K562 (cell line): ENCODE data around the gene ELMO1. TPM values are rescaled to one million over a fixed set of nuclear protein-coding genes. Genes with fewer than 3 reads are reported as not detected.

Experiments used
- ATAC-seq: fragments of 200-7000 bp; cut with Tn5 transposase; 3 replicates; pipeline ENCODE4 v1.9.1; 2020; ENCODE audit warnings: moderate library complexity
- BruUV-seq: library from RNA; stranded (reverse); fragments of 400-500 nt; replicated peaks from 2 replicates; lab custom pipeline; 2021; lab: Mats Ljungman, UMichigan
- CTCF ChIA-PET: fragments of 300-600 bp; formaldehyde crosslinking; extraction: SDS; loops from one replicate; lab custom pipeline; 2021; ENCODE audit warnings: low intra/inter-chr PET ratio; lab: Yijun Ruan, JAX
- POLR2A ChIA-PET: fragments of 300-600, 350-650 bp; sonication (Branson Sonifier 250); formaldehyde crosslinking; extraction: SDS; loops from one replicate; lab custom pipeline; 2021; ENCODE audit warnings: antibody characterized with exemption, inconsistent platforms; lab: Yijun Ruan, JAX
- DNase-seq, 4 experiments: peaks; one replicate each; pipeline versions ENCODE4 v3.0.0 to v3.0.0-alpha.2; 2011 to 2018; ENCODE audit warnings: low spot score in 3 of 4, mixed read lengths in 3 of 4; ENCODE audit errors: extremely low read depth in 1 of 4
- FAIRE-seq: peaks from 2 replicates; lab custom pipeline; 2011; peaks lifted over from hg19 to GRCh38; lab: Jason Lieb, UNC
- H2AFZ ChIP-seq: 2 replicates; pipeline ENCODE4 v1.6.0; 2011; ENCODE audit warnings: low read depth, low read length, control low read depth, inconsistent platforms
- H3K27ac ChIP-seq: fragments of 200-600 bp; 3 replicates; pipeline ENCODE4 v1.8.0; 2011; ENCODE audit warnings: low read depth, mild to moderate bottlenecking, control low read depth, inconsistent platforms, low read length, moderate library complexity, mixed read lengths; ENCODE audit errors: extremely low read depth
- H3K27me3 ChIP-seq, 2 experiments: fragments of 300-600 bp in 1 of 2; 2 replicates in 1 of 2; 3 replicates in 1 of 2; pipeline versions ENCODE4 v1.6.0 to v1.8.0; 2011; ENCODE audit warnings: inconsistent platforms in 2 of 2, low read length in 2 of 2, mild to moderate bottlenecking in 1 of 2, mixed read lengths in 1 of 2, moderate library complexity in 1 of 2; ENCODE audit not compliant: control insufficient read depth in 2 of 2, insufficient read depth in 2 of 2
- H3K36me3 ChIP-seq: fragments of 300-600 bp; 3 replicates; pipeline ENCODE4 v1.8.0; 2011; ENCODE audit warnings: mild to moderate bottlenecking, low read length, inconsistent platforms; ENCODE audit not compliant: control insufficient read depth, insufficient read depth
- H3K4me1 ChIP-seq, 2 experiments: fragments of 200-600 bp in 1 of 2; replicated peaks in 1 of 2; 2 replicates in 1 of 2; 3 replicates in 1 of 2; pipeline versions ENCODE4 v1.5.1 to v1.8.0; 2011; ENCODE audit warnings: inconsistent platforms in 2 of 2, low read length in 2 of 2, mild to moderate bottlenecking in 1 of 2, mixed read lengths in 1 of 2, moderate library complexity in 1 of 2; ENCODE audit not compliant: control insufficient read depth in 2 of 2, insufficient read depth in 2 of 2
- H3K4me2 ChIP-seq: 2 replicates; pipeline ENCODE4 v1.6.1; 2011; ENCODE audit warnings: low read length, control low read depth, inconsistent platforms, mixed read lengths; ENCODE audit not compliant: insufficient read depth
- H3K4me3 ChIP-seq: fragments of 200-600 bp; sonication (generic), shearing (Covaris generic); 2 replicates; pipeline ENCODE4 v1.5.1; 2016; ENCODE audit warnings: control low read depth, inconsistent platforms
- H3K79me2 ChIP-seq: fragments of 200-600 bp; 3 replicates; pipeline ENCODE4 v1.8.0; 2011; ENCODE audit warnings: low read length, inconsistent platforms; ENCODE audit not compliant: control insufficient read depth, insufficient read depth
- H3K9ac ChIP-seq, 2 experiments: 2 replicates each; pipeline versions ENCODE4 v1.6.0 to v1.6.1; 2011; ENCODE audit warnings: low read depth in 2 of 2, low read length in 2 of 2, control low read depth in 1 of 2, inconsistent platforms in 1 of 2, mild to moderate bottlenecking in 1 of 2, mixed read lengths in 1 of 2; ENCODE audit not compliant: insufficient read depth in 1 of 2
- H3K9me1 ChIP-seq: one replicate; pipeline ENCODE4 v1.6.0; 2011; ENCODE audit warnings: inconsistent platforms, mild to moderate bottlenecking, low read length, moderate library complexity; ENCODE audit not compliant: control insufficient read depth, insufficient read depth
- H3K9me3 ChIP-seq: replicated peaks from 2 replicates; pipeline ENCODE4 v1.5.1; 2011; ENCODE audit warnings: low read depth, low read length, inconsistent platforms; ENCODE audit not compliant: control insufficient read depth, insufficient read depth
- H4K20me1 ChIP-seq: replicated peaks from 2 replicates; pipeline ENCODE4 v1.6.1; 2011; ENCODE audit warnings: low read length, inconsistent platforms, mixed read lengths; ENCODE audit not compliant: control insufficient read depth, insufficient read depth
- BACH1 ChIP-seq: fragments of 200-800 bp; sonication (Bioruptor generic); IDR thresholded peaks from 2 replicates; pipeline ENCODE4 v1.6.1; 2016; ENCODE audit warnings: missing genetic modification characterization, missing compliant biosample characterization
- CSDE1 ChIP-seq, 2 experiments: fragments of 450-650 bp; IDR thresholded peaks; 2 replicates each; pipeline ENCODE4 v1.6.1; 2016; ENCODE audit warnings: mild to moderate bottlenecking in 1 of 2
- E2F5 ChIP-seq: sonication (generic); formaldehyde crosslinking; IDR thresholded peaks from 2 replicates; pipeline ENCODE4 v1.8.0; 2022; ENCODE audit warnings: mild to moderate bottlenecking, missing genetic modification reagents
- ETV5 ChIP-seq: sonication (generic); formaldehyde crosslinking; IDR thresholded peaks from 2 replicates; pipeline ENCODE4 v1.4.0; 2020; ENCODE audit warnings: low read depth, mild to moderate bottlenecking, missing genetic modification reagents
- FOXM1 ChIP-seq, 2 experiments: fragments of 450-650 bp in 1 of 2; sonication (generic) in 1 of 2; formaldehyde crosslinking in 1 of 2; IDR thresholded peaks; 2 replicates each; pipeline versions ENCODE4 v1.6.1 to v1.9.0; 2017 to 2022; ENCODE audit warnings: low read depth in 2 of 2, mild to moderate bottlenecking in 2 of 2, missing genetic modification reagents in 1 of 2, moderate library complexity in 1 of 2
- GTF2A2 ChIP-seq: IDR thresholded peaks from 2 replicates; pipeline ENCODE4 v1.6.1; 2016; ENCODE audit warnings: mild to moderate bottlenecking, missing genetic modification characterization, missing compliant biosample characterization
- HEY1 ChIP-seq: fragments of 250-450 bp; sonication (Bioruptor Pico); IDR thresholded peaks from 2 replicates; pipeline ENCODE4 v1.5.0; 2020; ENCODE audit warnings: mild to moderate bottlenecking, moderate library complexity, borderline replicate concordance
- HOMEZ ChIP-seq: fragments of 250-450 bp; sonication (Bioruptor Pico); IDR thresholded peaks from 2 replicates; pipeline ENCODE4 v1.4.0; 2020; ENCODE audit warnings: mild to moderate bottlenecking, moderate library complexity
- ILF3 ChIP-seq: fragments of 450-650 bp; IDR thresholded peaks from 2 replicates; pipeline ENCODE4 v1.6.1; 2018; ENCODE audit warnings: antibody characterized with exemption, mild to moderate bottlenecking, moderate library complexity, borderline replicate concordance
- MCM2 ChIP-seq: fragments of 450-650 bp; IDR thresholded peaks from 2 replicates; pipeline ENCODE4 v1.6.1; 2017; ENCODE audit warnings: low read depth, mild to moderate bottlenecking
- MECOM ChIP-seq: fragments of 250-450 bp; sonication (Bioruptor Pico); IDR thresholded peaks from 2 replicates; pipeline ENCODE4 v1.8.0; 2022; ENCODE audit warnings: inconsistent platforms
- POLR2AphosphoS2 ChIP-seq: IDR thresholded peaks from 2 replicates; pipeline ENCODE4 v1.6.1; 2012; ENCODE audit warnings: low read length, improper control_type of control experiment
- PTBP1 ChIP-seq: fragments of 200-400 bp; formaldehyde crosslinking; IDR thresholded peaks from 2 replicates; pipeline ENCODE4 v1.6.1; 2017; ENCODE audit warnings: low read depth, low read length
- RBM15 ChIP-seq: fragments of 200-400 bp; formaldehyde crosslinking; IDR thresholded peaks from 2 replicates; pipeline ENCODE4 v1.6.1; 2018; ENCODE audit warnings: mild to moderate bottlenecking, low read length, moderate library complexity; ENCODE audit not compliant: insufficient read depth
- RBM34 ChIP-seq: fragments of 200-400 bp; formaldehyde crosslinking; IDR thresholded peaks from 2 replicates; pipeline ENCODE4 v1.6.1; 2018; ENCODE audit warnings: low read length, borderline replicate concordance; ENCODE audit not compliant: insufficient read depth
- SIN3A ChIP-seq, 2 experiments: fragments of 150-350 bp in 1 of 2; IDR thresholded peaks; 2 replicates each; pipeline ENCODE4 v1.6.1; 2011 to 2016; ENCODE audit warnings: borderline replicate concordance in 2 of 2, low read depth in 2 of 2, low read length in 2 of 2, mild to moderate bottlenecking in 2 of 2, moderate library complexity in 2 of 2; ENCODE audit not compliant: control insufficient read depth in 1 of 2
- TCF7L2 ChIP-seq: fragments of 150-350 bp; IDR thresholded peaks from 2 replicates; pipeline ENCODE4 v1.6.1; 2016; ENCODE audit warnings: low read depth, mild to moderate bottlenecking, low read length, moderate library complexity
- WGBS: fragments of 100-300 bp; shearing (Covaris generic); methylation state at CpG from one replicate; pipeline ENCODE4 v1.1.6; 2016; ENCODE audit warnings: low coverage, mixed read lengths; ENCODE audit not compliant: insufficient coverage; ENCODE audit errors: missing lambda C conversion rate; 5-methylcytosine and 5-hydroxymethylcytosine counted together
- in situ Hi-C: fragments of 300-500 bp; cut with MboI; formaldehyde crosslinking; loops from 4 replicates; pipeline ENCODE4 v1.15.0; 2018; ENCODE audit warnings: inconsistent platforms, mixed read lengths
- intact Hi-C: fragments of 100-400 bp; cut with micrococcal nuclease; formaldehyde crosslinking; loops from 2 replicates; pipeline ENCODE4 v1.14.2; 2022
- polyA plus RNA-seq, 8 experiments: library from polyadenylated mRNA; depleted of rRNA in 4 of 8; stranded (reverse) in 5 of 8; unstranded in 3 of 8; fragments of >200 nt; fragmentation: Nextera tagmentation in 2 of 8; fragmentation: Illumina TruSeq in 1 of 8; extraction: Ambion mirVana in 2 of 8; extraction: Trizol in 1 of 8; gene quantifications; 2 replicates each; pipeline versions ENCODE4 v1.2.1 to v1.2.3, GENCODE V29; 2011 to 2014; ENCODE audit warnings: inconsistent platforms in 1 of 8, missing spikeins in 1 of 8
- total RNA-seq, 7 experiments: library from RNA; depleted of rRNA in 6 of 7; stranded (reverse); fragments of >200 nt in 6 of 7; fragmentation: Illumina TruSeq in 2 of 7; extraction: Trizol in 2 of 7; gene quantifications; 2 replicates each; pipeline versions ENCODE4 v1.2.1 to v1.2.3, GENCODE V29; 2011 to 2021; ENCODE audit warnings: low replicate concordance in 1 of 7

ELMO1 gene
- total and polyA plus RNA-seq, 9 of the 15 experiments (the other 6 are each of a cell fraction or from before 2014, with no cell fraction given): 0.36 to 7.2 (median 3.6) TPM

- BruUV-seq: no TSS peak
- in situ Hi-C loops: no loop called here
- CTCF ChIA-PET: no interaction called here
These were observed 171.2 kb downstream of the ELMO1 start for GRCh38 chr7:37277513-37277912.

More at GRCh38 chr7:37277513-37277912, 171.2 kb downstream of the ELMO1 start:
- TF ChIP-seq MCM2 (no peak), MECOM (CRISPR knock-in tag) (no peak), POLR2AphosphoS2 (no peak), GTF2A2 (tag) (no peak), ETV5 (no peak), CSDE1 (IDR thresholded peaks at IDR 0.05) (no peak), RBM15 (no peak), PTBP1 (no peak), FOXM1 (IDR thresholded peaks at IDR 0.05; ENCODE audit: low read depth) (no peak), FOXM1 (CRISPR knock-in tag; IDR thresholded peaks at IDR 0.05; ENCODE audit: low read depth) (no peak), E2F5 (CRISPR knock-in tag) (no peak), TCF7L2 (no peak), BACH1 (tag) (no peak), RBM34 (no peak), HEY1 (CRISPR knock-in tag) (no peak), HOMEZ (no peak), SIN3A (IDR thresholded peaks at IDR 0.05; ENCODE audit: borderline replicate concordance in 2 of 2, control insufficient read depth in 1 of 2, low read depth in 2 of 2, low read length in 2 of 2) (no peak), ILF3 (no peak)
- H3K4me1 ChIP-seq: no peaks in the 10 kb centered on the region
- peaks cover 3 to 8% of the 10 kb centered on the region in 2 experiments; a peak in 2 of 5 replicates for H3K27me3 ChIP-seq
- ATAC-seq (no peak), DNase-seq (no peak), FAIRE-seq (no peak)
- no peak overlapping the region for H2AFZ ChIP-seq
- no peaks in the 10 kb centered on the region for H3K9me1 ChIP-seq
- H3K9me3 ChIP-seq: no peaks in the 10 kb centered on the region
- H3K4me2 ChIP-seq: no peak overlapping the region
- POLR2A ChIA-PET: interaction anchor here (0.6 to 0.7 kb wide), 2 partner anchors 74 to 153 kb away, joined by 3 read pairs; no protein-coding TSS in a partner anchor
- no peak overlapping the region for H3K9ac ChIP-seq
- intact Hi-C loops: no loop called here
- 6% methylated on average over 3 of the region's 3 CpGs for WGBS
- H3K27ac ChIP-seq: no peak overlapping the region
- no peaks in the 10 kb centered on the region for H3K36me3 ChIP-seq
- no peaks in the 10 kb centered on the region for H4K20me1 ChIP-seq
- no peak overlapping the region for H3K4me3 ChIP-seq
- H3K79me2 ChIP-seq: no peaks in the 10 kb centered on the region
